ENCODE measurements around the gene PGC.

DNA sequence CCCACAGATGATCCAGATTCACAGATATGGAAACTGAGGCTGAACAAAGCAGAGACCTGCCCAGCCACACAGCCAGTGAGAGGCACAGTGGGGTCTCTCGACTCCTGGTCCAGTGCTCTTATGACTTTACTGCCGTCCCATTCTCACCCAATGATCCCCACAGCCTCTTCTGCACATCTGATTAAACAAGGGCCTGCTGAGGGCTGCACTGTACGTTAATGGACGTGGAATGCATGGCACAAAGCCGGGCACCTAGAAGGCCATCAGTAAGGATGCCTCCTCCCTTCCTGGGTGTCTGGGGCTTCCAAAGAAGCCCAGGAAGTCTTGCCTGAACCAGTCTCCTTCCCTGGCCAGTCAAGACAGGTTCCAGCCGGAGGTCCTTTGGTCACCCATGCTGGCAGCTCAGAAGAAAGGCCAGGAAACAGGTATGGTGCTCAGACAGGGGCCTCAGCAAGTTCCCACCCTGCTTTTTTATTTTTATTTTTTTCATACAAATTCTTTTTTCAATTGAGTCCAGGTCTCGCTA is 15.6 kb downstream of the PGC start:
- TF ChIP-seq POLR2A (IDR thresholded peaks at IDR 0.05) (no peak), EP300 (IDR thresholded peaks at IDR 0.05) (no peak), POLR2AphosphoS5 (IDR thresholded peaks at IDR 0.05) (no peak)
- TF ChIP-seq, protein P1, sequence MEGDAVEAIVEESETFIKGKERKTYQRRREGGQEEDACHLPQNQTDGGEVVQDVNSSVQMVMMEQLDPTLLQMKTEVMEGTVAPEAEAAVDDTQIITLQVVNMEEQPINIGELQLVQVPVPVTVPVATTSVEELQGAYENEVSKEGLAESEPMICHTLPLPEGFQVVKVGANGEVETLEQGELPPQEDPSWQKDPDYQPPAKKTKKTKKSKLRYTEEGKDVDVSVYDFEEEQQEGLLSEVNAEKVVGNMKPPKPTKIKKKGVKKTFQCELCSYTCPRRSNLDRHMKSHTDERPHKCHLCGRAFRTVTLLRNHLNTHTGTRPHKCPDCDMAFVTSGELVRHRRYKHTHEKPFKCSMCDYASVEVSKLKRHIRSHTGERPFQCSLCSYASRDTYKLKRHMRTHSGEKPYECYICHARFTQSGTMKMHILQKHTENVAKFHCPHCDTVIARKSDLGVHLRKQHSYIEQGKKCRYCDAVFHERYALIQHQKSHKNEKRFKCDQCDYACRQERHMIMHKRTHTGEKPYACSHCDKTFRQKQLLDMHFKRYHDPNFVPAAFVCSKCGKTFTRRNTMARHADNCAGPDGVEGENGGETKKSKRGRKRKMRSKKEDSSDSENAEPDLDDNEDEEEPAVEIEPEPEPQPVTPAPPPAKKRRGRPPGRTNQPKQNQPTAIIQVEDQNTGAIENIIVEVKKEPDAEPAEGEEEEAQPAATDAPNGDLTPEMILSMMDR (IDR thresholded peaks at IDR 0.05), result no peak
